Measurements from ENCODE around the gene MICU2.

Gene MICU2

DNA sequence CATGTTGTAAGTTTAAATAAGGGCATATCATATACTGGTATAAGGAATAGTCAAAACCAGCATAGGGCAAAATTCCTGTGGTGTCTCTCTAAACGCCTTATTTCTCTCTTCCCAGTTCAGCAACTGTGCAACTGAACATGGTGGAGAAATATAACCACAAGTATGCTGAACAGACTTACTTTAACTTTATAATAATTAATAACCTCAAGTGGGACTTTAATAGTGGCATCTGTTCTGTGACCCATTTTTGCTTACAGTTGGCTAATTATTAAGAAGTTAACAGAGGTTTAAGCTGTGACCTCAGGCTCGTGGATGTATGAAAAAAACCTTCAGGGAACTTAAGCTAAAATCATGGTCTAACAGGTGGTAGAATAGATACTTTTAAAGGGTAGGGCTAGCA, 54.3 kb downstream of the MICU2 start:
- no peaks in the 10 kb centered on the region for H3K27me3 Mint-ChIP-seq
- H3K4me3 Mint-ChIP-seq: no peak overlapping the region
- ATAC-seq (replicated peaks): no peak
- no peak for DNase-seq
- peaks cover 18 to 30% of the 10 kb centered on the region in 2 donors for H3K4me1 Mint-ChIP-seq (ENCODE audit: low read depth in 2 of 2)
- no peaks in the 10 kb centered on the region for H3K9me3 Mint-ChIP-seq
- H3K27ac Mint-ChIP-seq: no peak overlapping the region
- peaks cover 3% of the 10 kb centered on the region for H3K36me3 Mint-ChIP-seq (ENCODE audit: insufficient read depth)

DNA sequence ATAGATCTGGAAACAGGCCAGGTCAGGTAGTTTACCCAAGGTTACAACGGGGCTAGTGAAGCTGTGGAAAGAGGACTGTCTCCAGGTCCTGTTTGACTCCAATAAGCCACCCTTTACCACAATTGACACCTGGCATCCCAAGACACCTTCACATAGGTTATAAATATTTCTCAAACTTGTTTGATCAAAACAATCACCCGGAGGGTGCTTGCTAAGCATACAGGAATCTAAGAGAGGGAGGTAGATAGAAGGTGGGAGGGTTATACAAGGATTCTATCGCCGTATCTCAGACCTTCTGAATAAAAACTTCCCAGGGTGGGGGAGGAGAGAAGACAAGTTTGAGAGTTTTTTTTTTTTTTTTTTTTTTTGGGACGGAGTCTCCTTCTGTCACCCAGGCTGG, 55.4 kb downstream of the MICU2 start:
- Mint-ChIP-seq H3K27ac (no peak overlapping the region), H3K36me3 (ENCODE audit: insufficient read depth) (peaks cover 6% of the 10 kb centered on the region), H3K9me3 (no peaks in the 10 kb centered on the region), H3K4me3 (no peak overlapping the region), H3K4me1 (ENCODE audit: low read depth in 2 of 2) (peaks cover 19 to 38% of the 10 kb centered on the region in 2 donors), H3K27me3 (no peaks in the 10 kb centered on the region)
- ATAC-seq (replicated peaks): no peak
- DNase-seq: no peak

DNA sequence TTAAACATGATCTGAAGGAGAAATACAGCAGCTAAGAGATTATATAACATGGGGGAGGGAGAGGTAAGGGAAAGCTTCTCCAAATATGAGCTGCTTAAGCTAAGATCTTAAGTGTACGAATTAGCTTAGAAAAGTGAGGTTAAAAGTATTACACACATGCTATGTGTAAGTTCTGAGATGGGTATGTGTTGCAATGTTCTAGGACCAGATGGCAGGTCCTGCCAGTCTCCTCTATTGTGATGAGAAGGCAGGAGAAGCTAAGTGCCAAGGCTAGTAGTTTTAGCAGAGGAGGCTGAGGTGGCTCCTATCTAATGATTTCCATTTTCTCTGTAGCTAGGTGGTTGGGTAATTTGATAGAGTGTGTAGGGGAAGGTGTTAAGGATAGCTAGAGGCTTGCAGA, 57.6 kb downstream of the MICU2 start:
- peaks cover 18 to 47% of the 10 kb centered on the region in 2 donors for H3K4me1 Mint-ChIP-seq (ENCODE audit: low read depth in 2 of 2)
- no peaks in the 10 kb centered on the region for H3K27me3 Mint-ChIP-seq
- H3K27ac Mint-ChIP-seq: peak overlapping the region; percentile 6 to 48
- H3K4me3 Mint-ChIP-seq: no peak overlapping the region
- DNase-seq (no peak), ATAC-seq (replicated peaks) (no peak)
- H3K9me3 Mint-ChIP-seq: no peaks in the 10 kb centered on the region
- H3K36me3 Mint-ChIP-seq (ENCODE audit: insufficient read depth): peaks cover 6% of the 10 kb centered on the region

DNA sequence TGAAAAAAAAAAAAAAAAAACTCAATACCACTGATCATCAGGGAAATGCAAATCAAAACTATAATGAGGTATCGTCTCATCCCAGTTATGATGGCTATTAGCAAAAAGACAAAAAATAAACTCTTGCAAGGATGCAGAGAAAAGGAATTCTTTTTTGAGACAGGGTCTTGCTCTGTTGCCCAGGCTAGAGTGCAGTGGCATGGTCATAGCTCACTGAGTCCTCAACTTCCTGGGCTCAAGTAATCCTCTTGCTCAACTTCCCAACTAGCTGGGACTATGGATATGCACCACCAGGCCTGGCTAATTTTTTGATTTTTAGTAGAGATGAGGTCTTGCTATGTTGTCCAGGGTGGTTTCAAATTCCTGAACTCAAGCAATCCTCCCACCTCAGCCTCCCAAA, 59.5 kb downstream of the MICU2 start:
- Mint-ChIP-seq H3K9me3 (no peaks in the 10 kb centered on the region), H3K36me3 (ENCODE audit: insufficient read depth) (peaks cover 3% of the 10 kb centered on the region)

DNA sequence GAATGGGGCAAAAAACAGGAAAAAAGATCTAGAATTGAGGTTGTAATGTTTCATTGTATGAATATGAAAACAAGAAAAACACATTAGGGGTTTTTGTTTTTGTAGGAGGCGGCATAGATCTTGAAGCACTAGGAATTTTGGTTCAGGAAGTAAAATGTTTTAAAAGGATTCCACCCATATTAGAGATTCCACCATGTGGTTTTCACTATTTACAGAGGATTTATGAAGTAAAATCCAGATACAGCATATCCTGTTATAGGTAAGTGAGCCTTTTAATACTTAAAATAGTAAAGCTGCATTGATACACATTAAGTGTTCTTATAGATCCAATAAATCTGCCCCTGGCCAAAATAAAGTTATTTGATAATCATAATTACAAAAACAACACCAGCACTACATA, 61.4 kb downstream of the MICU2 start:
- peaks cover 14 to 48% of the 10 kb centered on the region in 2 donors for H3K4me1 Mint-ChIP-seq (ENCODE audit: low read depth in 2 of 2)
- DNase-seq (no peak), ATAC-seq (replicated peaks) (no peak)
- no peaks in the 10 kb centered on the region for H3K9me3 Mint-ChIP-seq
- peak overlapping the region in 1 of 2 donors; percentile 66 for H3K27ac Mint-ChIP-seq
- no peak overlapping the region for H3K4me3 Mint-ChIP-seq
- H3K36me3 Mint-ChIP-seq (ENCODE audit: insufficient read depth): peaks cover 15% of the 10 kb centered on the region
- H3K27me3 Mint-ChIP-seq: no peaks in the 10 kb centered on the region

More for the DNA sequence above, 59.5 kb downstream of the MICU2 start:
- ATAC-seq (replicated peaks) (no peak), DNase-seq (no peak)
- H3K4me3 Mint-ChIP-seq: no peak overlapping the region
- peak overlapping the region; percentile 4 to 16 for H3K27ac Mint-ChIP-seq
- H3K27me3 Mint-ChIP-seq: no peaks in the 10 kb centered on the region
- H3K4me1 Mint-ChIP-seq (ENCODE audit: low read depth in 2 of 2): peaks cover 15 to 44% of the 10 kb centered on the region in 2 donors

DNA sequence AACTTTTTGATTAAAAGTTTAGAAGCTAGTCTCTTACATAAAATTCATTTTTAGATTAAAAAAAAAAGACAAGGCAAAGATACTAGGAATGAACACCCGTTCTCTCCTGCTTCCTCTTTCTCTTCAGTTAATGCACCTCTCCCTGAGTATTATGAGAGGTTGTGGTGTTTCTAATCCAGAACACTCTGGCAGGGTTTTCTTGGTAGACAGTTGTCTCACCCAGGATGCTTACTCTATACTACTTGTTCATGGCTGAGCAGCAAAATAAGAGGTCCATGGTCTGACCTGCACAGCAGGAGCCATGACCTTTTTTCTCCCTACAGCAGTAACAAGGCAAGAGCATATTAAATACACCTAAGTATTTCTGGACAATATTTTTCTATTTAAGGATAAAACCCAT, 62.0 kb downstream of the MICU2 start:
- no peak for ATAC-seq (replicated peaks)

DNA sequence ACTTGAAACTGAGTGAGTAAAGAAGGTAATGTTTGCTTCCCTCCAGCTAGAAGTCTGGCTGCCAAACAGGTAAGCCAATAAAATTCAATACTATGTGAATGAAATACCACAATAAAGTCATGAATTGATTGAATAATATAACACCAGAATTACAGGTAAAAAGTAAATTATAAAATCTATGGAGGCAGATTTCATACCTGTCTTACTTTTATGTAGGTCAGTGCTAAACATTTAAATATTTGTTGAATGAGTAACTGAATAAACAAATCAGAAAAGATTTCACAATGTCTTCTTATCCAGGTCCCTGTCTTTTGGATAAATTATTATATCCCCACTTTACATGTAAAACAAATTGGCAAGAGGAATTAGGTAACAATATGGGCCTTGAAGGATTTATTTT, 62.7 kb downstream of the MICU2 start:
- H3K4me1 Mint-ChIP-seq (ENCODE audit: low read depth in 2 of 2): peaks cover 15 to 43% of the 10 kb centered on the region in 2 donors
- no peaks in the 10 kb centered on the region for H3K9me3 Mint-ChIP-seq
- DNase-seq: no peak
- ATAC-seq (replicated peaks): no peak
- H3K4me3 Mint-ChIP-seq: no peak overlapping the region
- peaks cover 21% of the 10 kb centered on the region for H3K36me3 Mint-ChIP-seq (ENCODE audit: insufficient read depth)
- H3K27me3 Mint-ChIP-seq: no peaks in the 10 kb centered on the region
- H3K27ac Mint-ChIP-seq: no peak overlapping the region

More for the DNA sequence above, 62.0 kb downstream of the MICU2 start:
- no peak overlapping the region for H3K4me3 Mint-ChIP-seq
- peaks cover 21% of the 10 kb centered on the region for H3K36me3 Mint-ChIP-seq (ENCODE audit: insufficient read depth)
- no peaks in the 10 kb centered on the region for H3K27me3 Mint-ChIP-seq
- H3K4me1 Mint-ChIP-seq (ENCODE audit: low read depth in 2 of 2): peaks cover 16 to 47% of the 10 kb centered on the region in 2 donors
- H3K27ac Mint-ChIP-seq: peak overlapping the region in 1 of 2 donors; percentile 66
- no peak for DNase-seq
- H3K9me3 Mint-ChIP-seq: no peaks in the 10 kb centered on the region

DNA sequence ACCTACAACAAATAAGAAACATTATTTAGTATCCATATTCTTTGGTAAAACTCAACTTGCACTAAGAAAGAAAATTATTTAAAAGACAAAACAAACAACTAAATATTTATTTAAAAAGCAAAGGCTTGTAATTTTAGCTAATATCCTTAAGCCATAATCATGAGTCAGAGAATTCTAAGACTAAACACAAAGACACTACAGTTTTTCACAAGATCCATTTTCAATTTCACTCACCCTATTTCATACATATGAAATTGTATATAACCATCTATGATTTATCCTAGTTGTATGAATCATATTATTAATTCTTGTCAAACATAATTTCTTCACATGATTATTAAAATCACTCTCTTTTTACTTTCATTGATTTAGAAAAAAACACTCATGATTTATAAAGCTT, 64.3 kb downstream of the MICU2 start:
- Mint-ChIP-seq H3K9me3 (no peaks in the 10 kb centered on the region), H3K4me3 (no peak overlapping the region), H3K27ac (peak overlapping the region in 1 of 2 donors; percentile 10), H3K4me1 (ENCODE audit: low read depth in 2 of 2) (peaks cover 8 to 30% of the 10 kb centered on the region in 2 donors), H3K36me3 (ENCODE audit: insufficient read depth) (peaks cover 21% of the 10 kb centered on the region), H3K27me3 (no peaks in the 10 kb centered on the region)
- no peak for DNase-seq
- ATAC-seq (replicated peaks): no peak

DNA sequence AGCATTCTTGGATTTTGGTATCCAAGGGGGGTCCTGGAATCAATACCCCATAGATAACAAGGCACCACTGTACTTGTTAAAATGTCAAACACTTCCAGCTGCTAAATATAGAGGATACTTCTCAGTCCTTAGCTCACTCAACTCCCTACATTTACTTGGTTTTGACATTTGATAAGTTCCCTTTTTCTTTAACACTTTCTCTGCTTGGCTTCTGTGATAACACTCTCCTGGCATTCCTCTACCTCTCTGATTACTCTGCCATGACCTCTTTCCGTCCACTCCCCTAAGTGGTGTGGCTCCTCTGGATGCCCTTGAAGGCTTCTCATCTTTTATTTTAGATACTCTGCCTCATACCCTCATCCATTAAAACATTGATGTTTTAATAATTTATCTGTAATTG, 65.2 kb downstream of the MICU2 start:
- no peak for ATAC-seq (replicated peaks)

DNA sequence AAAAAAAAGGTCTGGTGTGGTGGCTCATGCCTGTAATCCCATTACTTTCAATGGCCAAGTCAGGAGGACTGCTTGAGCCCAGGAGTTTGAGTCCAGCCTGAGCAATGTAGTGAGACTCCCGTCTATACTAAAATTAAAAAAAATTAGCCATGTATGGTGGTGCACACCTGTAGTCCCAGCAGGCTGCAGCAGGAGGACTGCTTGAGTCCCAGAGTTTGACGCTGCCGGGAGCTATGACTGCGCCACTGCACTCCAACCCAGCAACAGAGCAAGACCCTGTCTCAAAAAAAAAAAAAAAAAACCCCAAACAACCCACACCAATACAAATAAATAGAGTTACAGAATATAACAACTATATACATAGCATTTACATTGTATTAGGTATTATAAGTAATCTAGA, 65.7 kb downstream of the MICU2 start:
- no peaks in the 10 kb centered on the region for H3K27me3 Mint-ChIP-seq
- H3K4me1 Mint-ChIP-seq (ENCODE audit: low read depth in 2 of 2): peaks cover 2 to 18% of the 10 kb centered on the region in 2 donors
- DNase-seq: no peak
- peak overlapping the region in 1 of 2 donors; percentile 10 for H3K27ac Mint-ChIP-seq
- ATAC-seq (replicated peaks): no peak
- H3K36me3 Mint-ChIP-seq (ENCODE audit: insufficient read depth): peaks cover 18% of the 10 kb centered on the region
- no peak overlapping the region for H3K4me3 Mint-ChIP-seq
- no peaks in the 10 kb centered on the region for H3K9me3 Mint-ChIP-seq

More for the DNA sequence above, 65.2 kb downstream of the MICU2 start:
- Mint-ChIP-seq H3K27ac (peak overlapping the region in 1 of 2 donors; percentile 10), H3K4me3 (no peak overlapping the region), H3K27me3 (no peaks in the 10 kb centered on the region), H3K4me1 (ENCODE audit: low read depth in 2 of 2) (peaks cover 4 to 23% of the 10 kb centered on the region in 2 donors), H3K9me3 (no peaks in the 10 kb centered on the region), H3K36me3 (ENCODE audit: insufficient read depth) (peaks cover 18% of the 10 kb centered on the region)
- DNase-seq: no peak

DNA sequence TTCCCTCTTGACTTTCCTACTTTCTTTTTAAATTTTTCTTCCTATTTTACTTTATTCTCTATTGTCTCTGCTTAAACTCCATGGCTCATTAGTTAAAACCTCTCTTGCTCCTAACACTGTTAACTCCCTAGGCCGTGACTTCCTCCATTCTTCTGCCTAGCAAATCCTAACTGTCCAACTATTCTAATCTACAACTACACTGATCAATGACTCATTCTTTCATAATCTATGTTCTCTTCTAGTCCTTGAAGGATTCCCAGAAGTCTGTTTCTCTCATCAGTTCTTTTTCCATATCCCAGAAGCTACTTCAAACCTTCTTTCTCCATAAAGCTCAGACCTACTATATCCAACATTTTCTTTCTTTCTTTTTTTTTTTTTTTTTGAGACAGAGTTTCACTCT, 66.9 kb downstream of the MICU2 start:
- no peaks in the 10 kb centered on the region for H3K9me3 Mint-ChIP-seq
- H3K36me3 Mint-ChIP-seq (ENCODE audit: insufficient read depth): peaks cover 18% of the 10 kb centered on the region
- no peak overlapping the region for H3K4me3 Mint-ChIP-seq
- H3K27me3 Mint-ChIP-seq: no peaks in the 10 kb centered on the region
- ATAC-seq (replicated peaks) (no peak), DNase-seq (no peak)
- peak overlapping the region in 1 of 2 donors; percentile 0 for H3K27ac Mint-ChIP-seq
- H3K4me1 Mint-ChIP-seq (ENCODE audit: low read depth in 2 of 2): peaks cover 2 to 19% of the 10 kb centered on the region in 2 donors

DNA sequence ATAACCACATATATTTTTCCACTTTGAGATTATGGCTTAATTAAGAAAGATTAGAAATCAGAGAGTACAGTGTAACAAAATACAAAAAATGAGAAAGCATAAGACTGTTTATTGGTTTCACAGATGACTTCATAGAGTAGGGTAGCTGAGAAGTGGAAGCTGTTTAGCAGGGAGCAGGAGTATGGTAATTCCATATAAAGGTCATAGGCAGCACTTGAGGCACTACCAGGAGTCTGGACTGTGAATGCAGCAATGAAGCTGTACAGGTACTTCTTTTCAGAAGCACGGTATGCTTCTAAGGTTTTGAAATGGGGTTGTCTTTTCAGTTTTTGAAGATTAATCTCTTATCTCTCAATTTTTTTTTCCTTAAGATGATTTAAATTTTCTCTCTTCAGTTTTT, 69.2 kb downstream of the MICU2 start:
- Mint-ChIP-seq H3K27me3 (no peaks in the 10 kb centered on the region), H3K4me3 (no peak overlapping the region), H3K27ac (no peak overlapping the region), H3K36me3 (ENCODE audit: insufficient read depth) (peaks cover 26% of the 10 kb centered on the region), H3K4me1 (ENCODE audit: low read depth in 2 of 2) (peaks cover 2 to 18% of the 10 kb centered on the region in 2 donors), H3K9me3 (no peaks in the 10 kb centered on the region)
- ATAC-seq (replicated peaks) (no peak), DNase-seq (no peak)

DNA sequence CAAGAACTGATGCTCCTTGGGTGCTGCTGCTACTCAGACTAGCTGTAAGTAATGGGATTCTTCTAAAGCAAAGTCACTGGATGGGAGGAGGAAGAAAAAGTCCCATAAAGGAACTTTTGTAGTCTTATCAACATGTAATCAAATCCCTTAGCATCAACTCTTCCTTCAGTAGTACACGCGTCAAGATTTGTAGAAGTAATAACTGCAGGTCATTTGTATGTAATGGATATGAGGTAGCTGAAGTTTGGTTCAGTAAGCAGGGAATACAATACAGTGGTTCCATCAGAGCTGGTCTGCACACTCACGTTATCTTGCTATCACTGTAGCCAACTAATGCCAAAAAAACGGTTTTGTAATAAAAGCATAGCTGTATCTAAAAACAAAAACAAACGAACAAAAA, 72.5 kb downstream of the MICU2 start:
- H3K9me3 Mint-ChIP-seq: no peaks in the 10 kb centered on the region
- DNase-seq: no peak

DNA sequence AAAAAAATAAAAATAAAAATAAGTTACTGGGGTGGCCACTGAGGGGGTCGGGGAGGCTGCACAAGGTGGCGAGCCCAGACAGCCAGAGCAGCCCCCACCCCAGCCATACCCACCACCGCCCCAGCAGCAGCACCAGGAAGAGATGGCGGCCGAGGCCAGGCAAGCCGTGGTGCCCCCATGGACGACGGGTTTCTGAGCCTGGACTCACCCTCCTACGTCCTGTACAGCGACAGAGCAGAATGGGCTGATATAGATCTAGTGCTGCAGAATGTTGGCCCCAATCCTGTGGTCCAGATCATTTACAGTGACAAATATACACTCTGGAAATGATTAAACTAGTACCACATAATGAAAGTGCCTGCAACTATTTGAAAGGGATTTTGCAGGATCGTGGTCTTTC, 73.3 kb downstream of the MICU2 start:
- peaks cover 0 to 10% of the 10 kb centered on the region in 2 donors for H3K4me1 Mint-ChIP-seq (ENCODE audit: low read depth in 2 of 2)
- no peak for DNase-seq
- H3K9me3 Mint-ChIP-seq: no peaks in the 10 kb centered on the region
- peaks cover 16% of the 10 kb centered on the region for H3K36me3 Mint-ChIP-seq (ENCODE audit: insufficient read depth)
- no peaks in the 10 kb centered on the region for H3K27me3 Mint-ChIP-seq
- no peak for ATAC-seq (replicated peaks)
- no peak overlapping the region for H3K27ac Mint-ChIP-seq
- H3K4me3 Mint-ChIP-seq: no peak overlapping the region

More for the DNA sequence above, 72.5 kb downstream of the MICU2 start:
- no peak for ATAC-seq (replicated peaks)
- H3K4me1 Mint-ChIP-seq (ENCODE audit: low read depth in 2 of 2): peaks cover 0 to 10% of the 10 kb centered on the region in 2 donors
- H3K4me3 Mint-ChIP-seq: no peak overlapping the region
- H3K27me3 Mint-ChIP-seq: no peaks in the 10 kb centered on the region
- H3K36me3 Mint-ChIP-seq (ENCODE audit: insufficient read depth): peaks cover 10% of the 10 kb centered on the region
- H3K27ac Mint-ChIP-seq: no peak overlapping the region

Data from effector memory CD8-positive, alpha-beta T cell (primary cell).